ENCODE results near the gene SLIT1.

SLIT1 gene

GRCh38 chr10:97018251-97019212 is 167.2 kb downstream of the SLIT1 start:
- Histone ChIP-seq H3K27ac (no peak overlapping the region), H3K4me3 (ENCODE audit: low read depth, low read length) (no peak overlapping the region), H3K27me3 (ENCODE audit: insufficient read depth, low read depth, severe bottlenecking) (no peaks in the 10 kb centered on the region), H3K9me3 (ENCODE audit: severe bottlenecking) (no peaks in the 10 kb centered on the region), H3K36me3 (no peaks in the 10 kb centered on the region)
- no peak for TF ChIP-seq CTCF (IDR thresholded peaks at IDR 0.05; ENCODE audit: low read depth, low read length)
- no peak for DNase-seq

- H3K4me3 ChIP-seq (ENCODE audit: low read depth, low read length) = no peak overlapping the region
- no peak for DNase-seq
These were observed 168.3 kb downstream of the SLIT1 start for GRCh38 chr10:97017474-97017903.

GRCh38 chr10:97016728-97017473 is 168.9 kb downstream of the SLIT1 start:
- H3K27me3 ChIP-seq (ENCODE audit: insufficient read depth, low read depth, severe bottlenecking) = no peaks in the 10 kb centered on the region
- no peaks in the 10 kb centered on the region for H3K9me3 ChIP-seq (ENCODE audit: severe bottlenecking)
- no peak overlapping the region for H3K4me3 ChIP-seq (ENCODE audit: low read depth, low read length)
- TF ChIP-seq CTCF (IDR thresholded peaks at IDR 0.05; ENCODE audit: low read depth, low read length) = no peak
- no peak overlapping the region for H3K27ac ChIP-seq
- no peak for DNase-seq
- H3K36me3 ChIP-seq = no peaks in the 10 kb centered on the region

More at GRCh38 chr10:97017474-97017903, 168.3 kb downstream of the SLIT1 start:
- Histone ChIP-seq H3K9me3 (ENCODE audit: severe bottlenecking) (no peaks in the 10 kb centered on the region), H3K36me3 (no peaks in the 10 kb centered on the region), H3K27ac (no peak overlapping the region), H3K27me3 (ENCODE audit: insufficient read depth, low read depth, severe bottlenecking) (no peaks in the 10 kb centered on the region)
- no peak for TF ChIP-seq CTCF (IDR thresholded peaks at IDR 0.05; ENCODE audit: low read depth, low read length)

GRCh38 chr10:97015240-97015639 is 170.5 kb downstream of the SLIT1 start:
- H3K27ac ChIP-seq = no peak overlapping the region
- no peak for DNase-seq
- H3K27me3 ChIP-seq (ENCODE audit: insufficient read depth, low read depth, severe bottlenecking) = no peaks in the 10 kb centered on the region
- no peak for TF ChIP-seq CTCF (IDR thresholded peaks at IDR 0.05; ENCODE audit: low read depth, low read length)
- H3K36me3 ChIP-seq = no peaks in the 10 kb centered on the region
- no peaks in the 10 kb centered on the region for H3K9me3 ChIP-seq (ENCODE audit: severe bottlenecking)
- H3K4me3 ChIP-seq (ENCODE audit: low read depth, low read length) = no peak overlapping the region

GRCh38 chr10:97013983-97014382 is 171.8 kb downstream of the SLIT1 start:
- no peak for TF ChIP-seq CTCF (IDR thresholded peaks at IDR 0.05; ENCODE audit: low read depth, low read length)
- DNase-seq = no peak
- Histone ChIP-seq H3K9me3 (ENCODE audit: severe bottlenecking) (peaks cover 5% of the 10 kb centered on the region), H3K36me3 (no peaks in the 10 kb centered on the region), H3K4me3 (ENCODE audit: low read depth, low read length) (no peak overlapping the region), H3K27me3 (ENCODE audit: insufficient read depth, low read depth, severe bottlenecking) (no peaks in the 10 kb centered on the region), H3K27ac (no peak overlapping the region)

Measured in WERI-Rb-1 (cell line).